ENCODE measurements around the gene USP22. TPM values are rescaled to one million over a fixed set of nuclear protein-coding genes. Genes with fewer than 3 reads are reported as not detected.
A peak's percentile ranks its signal among the peaks of the same experiment; 100 is the strongest.

The USP22 gene
- polyA plus RNA-seq, 1 donor (not counting 4 experiments of a cell fraction or from before 2014, with no cell fraction given), result 111 TPM

GRCh38 chr17:21030375-21030774 is 12.4 kb downstream of the USP22 start:
- no peak overlapping the region for H3K27ac ChIP-seq (ENCODE audit: control insufficient read depth, insufficient read depth, low read length)
- TF ChIP-seq, protein P1, sequence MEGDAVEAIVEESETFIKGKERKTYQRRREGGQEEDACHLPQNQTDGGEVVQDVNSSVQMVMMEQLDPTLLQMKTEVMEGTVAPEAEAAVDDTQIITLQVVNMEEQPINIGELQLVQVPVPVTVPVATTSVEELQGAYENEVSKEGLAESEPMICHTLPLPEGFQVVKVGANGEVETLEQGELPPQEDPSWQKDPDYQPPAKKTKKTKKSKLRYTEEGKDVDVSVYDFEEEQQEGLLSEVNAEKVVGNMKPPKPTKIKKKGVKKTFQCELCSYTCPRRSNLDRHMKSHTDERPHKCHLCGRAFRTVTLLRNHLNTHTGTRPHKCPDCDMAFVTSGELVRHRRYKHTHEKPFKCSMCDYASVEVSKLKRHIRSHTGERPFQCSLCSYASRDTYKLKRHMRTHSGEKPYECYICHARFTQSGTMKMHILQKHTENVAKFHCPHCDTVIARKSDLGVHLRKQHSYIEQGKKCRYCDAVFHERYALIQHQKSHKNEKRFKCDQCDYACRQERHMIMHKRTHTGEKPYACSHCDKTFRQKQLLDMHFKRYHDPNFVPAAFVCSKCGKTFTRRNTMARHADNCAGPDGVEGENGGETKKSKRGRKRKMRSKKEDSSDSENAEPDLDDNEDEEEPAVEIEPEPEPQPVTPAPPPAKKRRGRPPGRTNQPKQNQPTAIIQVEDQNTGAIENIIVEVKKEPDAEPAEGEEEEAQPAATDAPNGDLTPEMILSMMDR (optimal IDR thresholded peaks at IDR 0.05 in 1 of 3, IDR thresholded peaks at IDR 0.05 in 1 of 3, conservative IDR thresholded peaks at IDR 0.05 in 1 of 3; ENCODE audit: extremely low read depth in 1 of 3, insufficient read depth in 2 of 3, low read length in 3 of 3), result no peak
- TF ChIP-seq EZH2 (IDR thresholded peaks at IDR 0.05; ENCODE audit: low read length), result no peak
- FAIRE-seq, result no peak
- H2AFZ ChIP-seq (ENCODE audit: control insufficient read depth, low read length), result no peak overlapping the region
- no peaks in the 10 kb centered on the region for H3K27me3 ChIP-seq (ENCODE audit: control insufficient read depth, extremely low read depth, insufficient read depth, low read length)
- H3K9ac ChIP-seq (ENCODE audit: control insufficient read depth, extremely low read depth, insufficient read depth, low read length), result no peak overlapping the region
- H3K4me2 ChIP-seq (ENCODE audit: control insufficient read depth, extremely low read depth, insufficient read depth, low read depth, low read length), result no peak overlapping the region
- H3K4me3 ChIP-seq (ENCODE audit: control insufficient read depth in 2 of 3, extremely low read depth in 1 of 3, insufficient read depth in 2 of 3, low read depth in 1 of 3, low read length in 3 of 3), result no peak overlapping the region
- DNase-seq (ENCODE audit: low read depth, low spot score), result no peak
- peaks cover 100% of the 10 kb centered on the region for H3K79me2 ChIP-seq (ENCODE audit: control insufficient read depth, insufficient read depth, low read length)
- peaks cover 23 to 33% of the 10 kb centered on the region in 2 experiments for H3K36me3 ChIP-seq (ENCODE audit: control insufficient read depth in 2 of 2, extremely low read depth in 1 of 2, insufficient read depth in 2 of 2, low read length in 2 of 2)
- H4K20me1 ChIP-seq (ENCODE audit: control insufficient read depth, extremely low read depth, insufficient read depth, low read length), result peaks cover 70% of the 10 kb centered on the region
- H3K9me1 ChIP-seq (ENCODE audit: control insufficient read depth, extremely low read depth, insufficient read depth, low read length), result peaks cover 9% of the 10 kb centered on the region
- H3K4me1 ChIP-seq (ENCODE audit: control insufficient read depth, extremely low read depth, insufficient read depth, low read length), result peaks cover 7% of the 10 kb centered on the region
- dilution Hi-C loops (cut with MboI; ENCODE audit: extremely low pct_ligation_motif_present, low sequenced_read_pairs), result no loop called here
- H3K9me3 ChIP-seq (ENCODE audit: control insufficient read depth, low read depth, low read length), result no peaks in the 10 kb centered on the region

- FAIRE-seq (no peak), DNase-seq (ENCODE audit: low read depth, low spot score) (no peak)
- Histone ChIP-seq H3K9me1 (ENCODE audit: control insufficient read depth, extremely low read depth, insufficient read depth, low read length) (peaks cover 8% of the 10 kb centered on the region), H2AFZ (ENCODE audit: control insufficient read depth, low read length) (no peak overlapping the region), H3K4me2 (ENCODE audit: control insufficient read depth, extremely low read depth, insufficient read depth, low read depth, low read length) (no peak overlapping the region), H3K36me3 (ENCODE audit: control insufficient read depth in 2 of 2, extremely low read depth in 1 of 2, insufficient read depth in 2 of 2, low read length in 2 of 2) (peaks cover 27 to 41% of the 10 kb centered on the region in 2 experiments), H3K9me3 (ENCODE audit: control insufficient read depth, low read depth, low read length) (no peaks in the 10 kb centered on the region), H3K27me3 (ENCODE audit: control insufficient read depth, extremely low read depth, insufficient read depth, low read length) (no peaks in the 10 kb centered on the region), H3K9ac (ENCODE audit: control insufficient read depth, extremely low read depth, insufficient read depth, low read length) (no peak overlapping the region), H3K4me1 (ENCODE audit: control insufficient read depth, extremely low read depth, insufficient read depth, low read length) (peaks cover 4% of the 10 kb centered on the region), H3K79me2 (ENCODE audit: control insufficient read depth, insufficient read depth, low read length) (peaks cover 100% of the 10 kb centered on the region), H4K20me1 (ENCODE audit: control insufficient read depth, extremely low read depth, insufficient read depth, low read length) (peaks cover 72% of the 10 kb centered on the region), H3K4me3 (ENCODE audit: control insufficient read depth in 2 of 3, extremely low read depth in 1 of 3, insufficient read depth in 2 of 3, low read depth in 1 of 3, low read length in 3 of 3) (no peak overlapping the region), H3K27ac (ENCODE audit: control insufficient read depth, insufficient read depth, low read length) (peak overlapping the region; percentile 56)
- dilution Hi-C loops (cut with MboI; ENCODE audit: extremely low pct_ligation_motif_present, low sequenced_read_pairs), result no loop called here
- TF ChIP-seq, protein P1 (optimal IDR thresholded peaks at IDR 0.05 in 1 of 3, IDR thresholded peaks at IDR 0.05 in 1 of 3, conservative IDR thresholded peaks at IDR 0.05 in 1 of 3; ENCODE audit: extremely low read depth in 1 of 3, insufficient read depth in 2 of 3, low read length in 3 of 3), result no peak
- no peak for TF ChIP-seq EZH2 (IDR thresholded peaks at IDR 0.05; ENCODE audit: low read length)
These were observed 13.3 kb downstream of the USP22 start for GRCh38 chr17:21029515-21029914.

Measured in keratinocyte (primary cell).